HCT116 (cell line): ENCODE data around the gene LPXN. TPM values are rescaled to one million over a fixed set of nuclear protein-coding genes. Genes with fewer than 3 reads are reported as not detected.

ENCODE experiments used
- ATAC-seq: fragments of 200-7000 bp; cut with Tn5 transposase; 2 replicates; pipeline ENCODE4 v1.9.1; 2020; ENCODE audit warnings: mild to moderate bottlenecking, moderate library complexity
- BruUV-seq: library from RNA; stranded (reverse); fragments of 400-500 nt; replicated peaks from 2 replicates; lab custom pipeline; 2021; lab: Mats Ljungman, UMichigan
- CTCF ChIA-PET: fragments of 300-600 bp; sonication (Branson Sonifier 250); formaldehyde crosslinking; loops from one replicate; lab custom pipeline; 2021; ENCODE audit warnings: antibody characterized with exemption; lab: Charles Lee
- POLR2A ChIA-PET: fragments of 300-600, 350-600 bp; sonication (Branson Sonifier 250); formaldehyde crosslinking; loops from one replicate; lab custom pipeline; 2021; ENCODE audit warnings: antibody characterized with exemption; lab: Charles Lee
- RAD21 ChIA-PET, 2 experiments: fragments of 300-600 bp; sonication (Branson Sonifier 250); formaldehyde crosslinking; loops; one replicate each; lab custom pipeline; 2023; ENCODE audit warnings: low total read pairs in 2 of 2; ENCODE audit not compliant: uncharacterized antibody in 2 of 2, unreplicated experiment in 2 of 2, low non-redundant PET in 1 of 2; lab: Charles Lee
- DNase-seq: peaks from one replicate; pipeline ENCODE4 v3.0.0-alpha.2; 2010; ENCODE audit warnings: low read depth, low spot score
- H2AFZ ChIP-seq: fragments of 200-600 bp; shearing (Covaris generic), sonication (generic); 2 replicates; pipeline ENCODE4 v1.6.1; 2017; ENCODE audit warnings: low read depth, mixed run types, mixed read lengths, antibody characterized with exemption, low read length; ENCODE audit not compliant: poor library complexity, severe bottlenecking
- H3K27ac ChIP-seq: 2 replicates; pipeline ENCODE4 v1.5.1; 2012; ENCODE audit warnings: low read depth, low read length
- H3K27me3 ChIP-seq: fragments of 200-600 bp; sonication (generic); 2 replicates; pipeline ENCODE4 v1.6.1; 2016; ENCODE audit warnings: mixed run types, low read length, mixed read lengths; ENCODE audit not compliant: insufficient read depth
- H3K36me3 ChIP-seq, 2 experiments: fragments of 200-500 bp in 1 of 2; fragments of 200-600 bp in 1 of 2; sonication (Bioruptor generic) in 1 of 2; sonication (generic) in 1 of 2; 2 replicates each; pipeline versions ENCODE4 v1.5.1 to v1.6.1; 2014 to 2016; ENCODE audit warnings: low read length in 2 of 2, inconsistent platforms in 1 of 2, mixed read lengths in 1 of 2, mixed run types in 1 of 2; ENCODE audit not compliant: insufficient read depth in 2 of 2, control insufficient read depth in 1 of 2
- H3K4me1 ChIP-seq, 2 experiments: fragments of 200-600 bp in 1 of 2; sonication (generic) in 1 of 2; 2 replicates each; pipeline versions ENCODE4 v1.5.1 to v1.6.1; 2012 to 2017; ENCODE audit warnings: low read length in 2 of 2, inconsistent platforms in 1 of 2, mild to moderate bottlenecking in 1 of 2, mixed read lengths in 1 of 2, mixed run types in 1 of 2, moderate library complexity in 1 of 2; ENCODE audit not compliant: insufficient read depth in 2 of 2, control insufficient read depth in 1 of 2
- H3K4me2 ChIP-seq: fragments of 200-600 bp; sonication (generic); 2 replicates; pipeline ENCODE4 v1.6.1; 2017; ENCODE audit warnings: mixed run types, low read length, mixed read lengths
- H3K4me3 ChIP-seq, 2 experiments: fragments of 200-600 bp in 1 of 2; sonication (generic) in 1 of 2; replicated peaks in 1 of 2; 2 replicates each; pipeline ENCODE4 v1.5.1; 2011 to 2016; ENCODE audit warnings: low read length in 2 of 2, control low read depth in 1 of 2, low read depth in 1 of 2, mild to moderate bottlenecking in 1 of 2, mixed read lengths in 1 of 2, mixed run types in 1 of 2
- H3K79me2 ChIP-seq: fragments of 200-600 bp; sonication (generic); 2 replicates; pipeline ENCODE4 v1.6.1; 2017; ENCODE audit warnings: mild to moderate bottlenecking, mixed run types, low read length, moderate library complexity, mixed read lengths; ENCODE audit not compliant: insufficient read depth
- H3K9ac ChIP-seq: fragments of 200-600 bp; sonication (generic); 2 replicates; pipeline ENCODE4 v1.6.1; 2016; ENCODE audit warnings: low read length, mixed read lengths
- H3K9me2 ChIP-seq: fragments of 200-600 bp; sonication (generic), shearing (Covaris generic); 2 replicates; pipeline ENCODE4 v1.6.1; 2017; ENCODE audit warnings: mixed run types, mild to moderate bottlenecking, moderate library complexity; ENCODE audit not compliant: insufficient read depth
- H3K9me3 ChIP-seq, 2 experiments: fragments of 200-500 bp in 1 of 2; fragments of 200-600 bp in 1 of 2; sonication (Bioruptor generic) in 1 of 2; sonication (generic) in 1 of 2; 2 replicates each; pipeline ENCODE4 v1.6.1; 2014 to 2017; ENCODE audit warnings: low read length in 2 of 2, mixed read lengths in 2 of 2, inconsistent platforms in 1 of 2, low read depth in 1 of 2, mild to moderate bottlenecking in 1 of 2, mixed run types in 1 of 2, moderate library complexity in 1 of 2; ENCODE audit not compliant: control insufficient read depth in 1 of 2, insufficient read depth in 1 of 2
- H4K20me1 ChIP-seq: fragments of 200-600 bp; sonication (generic), shearing (Covaris generic); 2 replicates; pipeline ENCODE4 v1.6.1; 2017; ENCODE audit warnings: mixed run types, mild to moderate bottlenecking, moderate library complexity; ENCODE audit not compliant: insufficient read depth
- CBX3 ChIP-seq: IDR thresholded peaks from 2 replicates; pipeline ENCODE4 v1.6.1; 2012; ENCODE audit warnings: low read depth
- CEBPB ChIP-seq: IDR thresholded peaks from 2 replicates; pipeline ENCODE4 v1.6.1; 2012; ENCODE audit warnings: low read depth
- ELF1 ChIP-seq: IDR thresholded peaks from 2 replicates; pipeline ENCODE4 v1.6.1; 2012; ENCODE audit warnings: low read depth, borderline replicate concordance
- EZH2 ChIP-seq: fragments of 200-600 bp; sonication (generic); IDR thresholded peaks from 2 replicates; pipeline ENCODE4 v1.6.1; 2017; ENCODE audit warnings: antibody characterized with exemption, mixed run types
- EZH2phosphoT487 ChIP-seq: fragments of 200-600 bp; IDR thresholded peaks from 2 replicates; pipeline ENCODE4 v1.6.1; 2018; ENCODE audit warnings: antibody characterized with exemption, borderline replicate concordance
- JUND ChIP-seq: IDR thresholded peaks from 2 replicates; pipeline ENCODE4 v1.6.1; 2012
- POLR2A ChIP-seq: IDR thresholded peaks from 2 replicates; pipeline ENCODE4 v1.7.0; 2011; ENCODE audit warnings: borderline replicate concordance; ENCODE audit not compliant: insufficient read depth, insufficient read length; ENCODE audit errors: extremely low read depth
- SIN3A ChIP-seq: IDR thresholded peaks from 2 replicates; pipeline ENCODE4 v1.6.1; 2012; ENCODE audit warnings: low read depth
- SRF ChIP-seq: IDR thresholded peaks from 2 replicates; pipeline ENCODE4 v1.6.1; 2012; ENCODE audit warnings: low read depth
- TCF7L2 ChIP-seq: IDR thresholded peaks from 2 replicates; pipeline ENCODE4 v1.7.0; 2011; ENCODE audit warnings: borderline replicate concordance, inconsistent platforms; ENCODE audit not compliant: insufficient read depth, insufficient read length; ENCODE audit errors: extremely low read depth
- ZFX ChIP-seq: fragments of 450-650 bp; IDR thresholded peaks from 2 replicates; pipeline ENCODE4 v1.6.1; 2017
- intact Hi-C: fragments of 100-400 bp; cut with micrococcal nuclease; formaldehyde crosslinking; loops from 2 replicates; pipeline ENCODE4 v1.10.0; 2022
- total RNA-seq: library from RNA; stranded (reverse); gene quantifications from one replicate; pipeline ENCODE4 v1.2.1, GENCODE V29; 2021; ENCODE audit not compliant: unreplicated experiment
- TF ChIP-seq, protein P1 (sequence below), 3 experiments: fragments of 200-600 bp in 1 of 3; sonication (generic) in 1 of 3; IDR thresholded peaks in 2 of 3; conservative IDR thresholded peaks in 1 of 3; 2 replicates each; pipeline ENCODE4 v1.5.1; 2012 to 2017; ENCODE audit warnings: low read depth in 2 of 3, low read length in 2 of 3, antibody characterized with exemption in 1 of 3, borderline replicate concordance in 1 of 3, control low read depth in 1 of 3, mild to moderate bottlenecking in 1 of 3, mixed read lengths in 1 of 3, mixed run types in 1 of 3, moderate library complexity in 1 of 3; ENCODE audit not compliant: insufficient read depth in 1 of 3
- TF ChIP-seq, protein P2 (sequence below): IDR thresholded peaks from 2 replicates; pipeline ENCODE4 v1.6.1; 2012; ENCODE audit warnings: low read depth
- TF ChIP-seq, protein P3 (sequence below): IDR thresholded peaks from 2 replicates; pipeline ENCODE4 v1.6.1; 2011; ENCODE audit warnings: mild to moderate bottlenecking, low read length, moderate library complexity; ENCODE audit not compliant: insufficient replicate concordance; ENCODE audit errors: extremely low read depth
- TF ChIP-seq, protein P4 (sequence below): IDR thresholded peaks from 2 replicates; pipeline ENCODE4 v1.6.1; 2012

LPXN gene
- total RNA-seq, 1 experiment from 2014 or later, result 3.6 TPM

DNA sequence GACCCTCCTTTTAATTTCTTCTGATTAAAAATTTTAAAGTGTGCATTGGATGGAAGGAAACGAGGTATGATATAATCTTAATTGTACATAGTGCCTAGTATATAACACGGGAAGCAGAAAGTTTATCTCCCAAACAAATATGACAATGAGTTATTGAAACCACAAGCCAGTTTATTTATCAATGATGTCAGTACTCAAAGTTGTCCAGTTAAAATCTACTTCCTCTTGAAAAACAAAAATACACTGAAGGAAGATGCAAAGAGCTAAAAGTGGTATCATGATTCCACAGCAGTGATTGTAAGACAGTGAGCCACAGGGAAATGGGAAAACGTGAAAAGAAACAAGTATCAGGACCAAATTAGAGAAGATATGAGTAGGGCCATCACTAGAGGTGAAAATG lies 48.9 kb downstream of the LPXN start:
- no peaks in the 10 kb centered on the region for H3K9me2 ChIP-seq
- DNase-seq, result no peak
- RAD21 ChIA-PET, result no interaction called here
- no peak for TF ChIP-seq CEBPB
- no peak for TF ChIP-seq ZFX
- TF ChIP-seq ELF1, result no peak
- TF ChIP-seq, protein P1, sequence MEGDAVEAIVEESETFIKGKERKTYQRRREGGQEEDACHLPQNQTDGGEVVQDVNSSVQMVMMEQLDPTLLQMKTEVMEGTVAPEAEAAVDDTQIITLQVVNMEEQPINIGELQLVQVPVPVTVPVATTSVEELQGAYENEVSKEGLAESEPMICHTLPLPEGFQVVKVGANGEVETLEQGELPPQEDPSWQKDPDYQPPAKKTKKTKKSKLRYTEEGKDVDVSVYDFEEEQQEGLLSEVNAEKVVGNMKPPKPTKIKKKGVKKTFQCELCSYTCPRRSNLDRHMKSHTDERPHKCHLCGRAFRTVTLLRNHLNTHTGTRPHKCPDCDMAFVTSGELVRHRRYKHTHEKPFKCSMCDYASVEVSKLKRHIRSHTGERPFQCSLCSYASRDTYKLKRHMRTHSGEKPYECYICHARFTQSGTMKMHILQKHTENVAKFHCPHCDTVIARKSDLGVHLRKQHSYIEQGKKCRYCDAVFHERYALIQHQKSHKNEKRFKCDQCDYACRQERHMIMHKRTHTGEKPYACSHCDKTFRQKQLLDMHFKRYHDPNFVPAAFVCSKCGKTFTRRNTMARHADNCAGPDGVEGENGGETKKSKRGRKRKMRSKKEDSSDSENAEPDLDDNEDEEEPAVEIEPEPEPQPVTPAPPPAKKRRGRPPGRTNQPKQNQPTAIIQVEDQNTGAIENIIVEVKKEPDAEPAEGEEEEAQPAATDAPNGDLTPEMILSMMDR (IDR thresholded peaks at IDR 0.05 in 2 of 3, conservative IDR thresholded peaks at IDR 0.05 in 1 of 3; ENCODE audit: borderline replicate concordance in 1 of 3, insufficient read depth in 1 of 3, low read depth in 2 of 3, low read length in 2 of 3), result no peak
- no peak for TF ChIP-seq SRF
- TF ChIP-seq SIN3A, result no peak
- TF ChIP-seq, protein P2, sequence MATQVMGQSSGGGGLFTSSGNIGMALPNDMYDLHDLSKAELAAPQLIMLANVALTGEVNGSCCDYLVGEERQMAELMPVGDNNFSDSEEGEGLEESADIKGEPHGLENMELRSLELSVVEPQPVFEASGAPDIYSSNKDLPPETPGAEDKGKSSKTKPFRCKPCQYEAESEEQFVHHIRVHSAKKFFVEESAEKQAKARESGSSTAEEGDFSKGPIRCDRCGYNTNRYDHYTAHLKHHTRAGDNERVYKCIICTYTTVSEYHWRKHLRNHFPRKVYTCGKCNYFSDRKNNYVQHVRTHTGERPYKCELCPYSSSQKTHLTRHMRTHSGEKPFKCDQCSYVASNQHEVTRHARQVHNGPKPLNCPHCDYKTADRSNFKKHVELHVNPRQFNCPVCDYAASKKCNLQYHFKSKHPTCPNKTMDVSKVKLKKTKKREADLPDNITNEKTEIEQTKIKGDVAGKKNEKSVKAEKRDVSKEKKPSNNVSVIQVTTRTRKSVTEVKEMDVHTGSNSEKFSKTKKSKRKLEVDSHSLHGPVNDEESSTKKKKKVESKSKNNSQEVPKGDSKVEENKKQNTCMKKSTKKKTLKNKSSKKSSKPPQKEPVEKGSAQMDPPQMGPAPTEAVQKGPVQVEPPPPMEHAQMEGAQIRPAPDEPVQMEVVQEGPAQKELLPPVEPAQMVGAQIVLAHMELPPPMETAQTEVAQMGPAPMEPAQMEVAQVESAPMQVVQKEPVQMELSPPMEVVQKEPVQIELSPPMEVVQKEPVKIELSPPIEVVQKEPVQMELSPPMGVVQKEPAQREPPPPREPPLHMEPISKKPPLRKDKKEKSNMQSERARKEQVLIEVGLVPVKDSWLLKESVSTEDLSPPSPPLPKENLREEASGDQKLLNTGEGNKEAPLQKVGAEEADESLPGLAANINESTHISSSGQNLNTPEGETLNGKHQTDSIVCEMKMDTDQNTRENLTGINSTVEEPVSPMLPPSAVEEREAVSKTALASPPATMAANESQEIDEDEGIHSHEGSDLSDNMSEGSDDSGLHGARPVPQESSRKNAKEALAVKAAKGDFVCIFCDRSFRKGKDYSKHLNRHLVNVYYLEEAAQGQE, result no peak
- no peak for TF ChIP-seq JUND
- TF ChIP-seq TCF7L2, result no peak
- TF ChIP-seq EZH2phosphoT487, result no peak
- TF ChIP-seq EZH2, result no peak
- TF ChIP-seq CBX3, result no peak
- TF ChIP-seq POLR2A, result no peak
- TF ChIP-seq, protein P3, sequence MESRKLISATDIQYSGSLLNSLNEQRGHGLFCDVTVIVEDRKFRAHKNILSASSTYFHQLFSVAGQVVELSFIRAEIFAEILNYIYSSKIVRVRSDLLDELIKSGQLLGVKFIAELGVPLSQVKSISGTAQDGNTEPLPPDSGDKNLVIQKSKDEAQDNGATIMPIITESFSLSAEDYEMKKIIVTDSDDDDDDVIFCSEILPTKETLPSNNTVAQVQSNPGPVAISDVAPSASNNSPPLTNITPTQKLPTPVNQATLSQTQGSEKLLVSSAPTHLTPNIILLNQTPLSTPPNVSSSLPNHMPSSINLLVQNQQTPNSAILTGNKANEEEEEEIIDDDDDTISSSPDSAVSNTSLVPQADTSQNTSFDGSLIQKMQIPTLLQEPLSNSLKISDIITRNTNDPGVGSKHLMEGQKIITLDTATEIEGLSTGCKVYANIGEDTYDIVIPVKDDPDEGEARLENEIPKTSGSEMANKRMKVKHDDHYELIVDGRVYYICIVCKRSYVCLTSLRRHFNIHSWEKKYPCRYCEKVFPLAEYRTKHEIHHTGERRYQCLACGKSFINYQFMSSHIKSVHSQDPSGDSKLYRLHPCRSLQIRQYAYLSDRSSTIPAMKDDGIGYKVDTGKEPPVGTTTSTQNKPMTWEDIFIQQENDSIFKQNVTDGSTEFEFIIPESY, result no peak
- TF ChIP-seq, protein P4, sequence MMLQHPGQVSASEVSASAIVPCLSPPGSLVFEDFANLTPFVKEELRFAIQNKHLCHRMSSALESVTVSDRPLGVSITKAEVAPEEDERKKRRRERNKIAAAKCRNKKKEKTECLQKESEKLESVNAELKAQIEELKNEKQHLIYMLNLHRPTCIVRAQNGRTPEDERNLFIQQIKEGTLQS, result no peak
- TF ChIP-seq, all 23 proteins: peak for 0
- no peaks in the 10 kb centered on the region for H3K9me3 ChIP-seq
- no TSS peak for BruUV-seq
- no peaks in the 10 kb centered on the region for H4K20me1 ChIP-seq
- ATAC-seq, result no peak
- no peak overlapping the region for H3K4me3 ChIP-seq
- no peaks in the 10 kb centered on the region for H3K79me2 ChIP-seq
- ChIA-PET POLR2A (no interaction called here), CTCF (interaction anchor here (1.1 to 1.8 kb wide), 3 partner anchors 13 to 609 kb away, joined by 3 to 5 read pairs (median 3); no protein-coding TSS in a partner anchor)
- peaks cover 0 to 8% of the 10 kb centered on the region in 2 experiments; a peak in 3 of 4 replicates for H3K4me1 ChIP-seq
- H3K36me3 ChIP-seq, result no peaks in the 10 kb centered on the region
- no peaks in the 10 kb centered on the region for H3K27me3 ChIP-seq
- H3K9ac ChIP-seq, result no peak overlapping the region
- no peak overlapping the region for H2AFZ ChIP-seq
- intact Hi-C loops, result loop anchor here (10.0 kb wide), 1 partner anchor 392 kb away; no protein-coding TSS in a partner anchor
- H3K4me2 ChIP-seq, result no peak overlapping the region
- H3K27ac ChIP-seq, result no peak overlapping the region
